ENCODE data around the gene CCL23. TPM values are rescaled to one million over a fixed set of nuclear protein-coding genes. Genes with fewer than 3 reads are reported as not detected.

CCL23 gene
- total RNA-seq, 1 donor from 2014 or later, result not detected

DNA sequence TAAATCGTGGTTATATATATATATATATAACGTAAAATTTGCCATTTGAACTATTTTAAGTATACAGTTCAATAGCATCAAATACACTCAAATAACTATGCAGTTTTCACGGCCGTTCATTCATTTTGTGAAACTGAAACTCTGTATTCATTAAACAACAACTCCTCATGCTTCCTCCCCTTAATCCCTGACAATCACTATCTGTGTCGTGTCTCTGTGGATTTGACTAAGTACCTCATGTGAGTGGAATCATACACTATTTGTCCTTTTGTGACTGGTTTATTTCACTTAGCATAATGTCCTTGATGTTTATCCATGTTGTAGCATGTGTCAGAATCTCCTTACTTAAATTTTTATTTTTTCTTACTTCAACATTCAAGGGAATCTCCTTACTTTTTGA, 2.8 kb downstream of the CCL23 start:
- no peak for FAIRE-seq
- no peak for DNase-seq (ENCODE audit: low read depth)
- Histone ChIP-seq H3K36me3 (ENCODE audit: control insufficient read depth, insufficient read depth, low read length) (no peaks in the 10 kb centered on the region), H3K27me3 (ENCODE audit: control insufficient read depth, insufficient read depth, low read length) (no peaks in the 10 kb centered on the region), H3K4me3 (ENCODE audit: low read depth, low read length) (no peak overlapping the region)
- TF ChIP-seq, protein P1, sequence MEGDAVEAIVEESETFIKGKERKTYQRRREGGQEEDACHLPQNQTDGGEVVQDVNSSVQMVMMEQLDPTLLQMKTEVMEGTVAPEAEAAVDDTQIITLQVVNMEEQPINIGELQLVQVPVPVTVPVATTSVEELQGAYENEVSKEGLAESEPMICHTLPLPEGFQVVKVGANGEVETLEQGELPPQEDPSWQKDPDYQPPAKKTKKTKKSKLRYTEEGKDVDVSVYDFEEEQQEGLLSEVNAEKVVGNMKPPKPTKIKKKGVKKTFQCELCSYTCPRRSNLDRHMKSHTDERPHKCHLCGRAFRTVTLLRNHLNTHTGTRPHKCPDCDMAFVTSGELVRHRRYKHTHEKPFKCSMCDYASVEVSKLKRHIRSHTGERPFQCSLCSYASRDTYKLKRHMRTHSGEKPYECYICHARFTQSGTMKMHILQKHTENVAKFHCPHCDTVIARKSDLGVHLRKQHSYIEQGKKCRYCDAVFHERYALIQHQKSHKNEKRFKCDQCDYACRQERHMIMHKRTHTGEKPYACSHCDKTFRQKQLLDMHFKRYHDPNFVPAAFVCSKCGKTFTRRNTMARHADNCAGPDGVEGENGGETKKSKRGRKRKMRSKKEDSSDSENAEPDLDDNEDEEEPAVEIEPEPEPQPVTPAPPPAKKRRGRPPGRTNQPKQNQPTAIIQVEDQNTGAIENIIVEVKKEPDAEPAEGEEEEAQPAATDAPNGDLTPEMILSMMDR (IDR thresholded peaks at IDR 0.05; ENCODE audit: insufficient read depth, low read length, severe bottlenecking), result no peak

DNA sequence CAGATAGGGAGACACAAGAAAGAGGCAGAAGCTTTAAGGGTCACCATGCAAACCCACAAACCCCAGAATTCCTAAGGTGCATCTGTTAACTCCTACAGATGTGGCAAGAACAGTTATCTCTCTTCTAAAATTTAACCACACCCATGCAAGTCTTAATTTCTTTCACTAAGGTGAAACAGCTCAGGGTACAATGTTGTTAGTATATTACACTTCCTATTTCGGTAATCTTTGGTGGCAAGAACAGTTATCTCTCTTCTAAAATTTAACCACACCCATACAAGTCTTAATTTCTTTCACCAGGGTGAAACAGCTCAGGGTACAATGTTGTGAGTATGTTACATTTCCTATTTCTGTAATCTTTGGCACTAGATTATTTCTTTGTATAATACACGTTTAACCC, 6.6 kb downstream of the CCL23 start:
- TF ChIP-seq, protein P1 (IDR thresholded peaks at IDR 0.05; ENCODE audit: insufficient read depth, low read length, severe bottlenecking), result no peak
- no peaks in the 10 kb centered on the region for H3K36me3 ChIP-seq (ENCODE audit: control insufficient read depth, insufficient read depth, low read length)
- no peak overlapping the region for H3K4me3 ChIP-seq (ENCODE audit: low read depth, low read length)
- DNase-seq (ENCODE audit: low read depth), result no peak
- H3K27me3 ChIP-seq (ENCODE audit: control insufficient read depth, insufficient read depth, low read length), result no peaks in the 10 kb centered on the region
- no peak for FAIRE-seq

DNA sequence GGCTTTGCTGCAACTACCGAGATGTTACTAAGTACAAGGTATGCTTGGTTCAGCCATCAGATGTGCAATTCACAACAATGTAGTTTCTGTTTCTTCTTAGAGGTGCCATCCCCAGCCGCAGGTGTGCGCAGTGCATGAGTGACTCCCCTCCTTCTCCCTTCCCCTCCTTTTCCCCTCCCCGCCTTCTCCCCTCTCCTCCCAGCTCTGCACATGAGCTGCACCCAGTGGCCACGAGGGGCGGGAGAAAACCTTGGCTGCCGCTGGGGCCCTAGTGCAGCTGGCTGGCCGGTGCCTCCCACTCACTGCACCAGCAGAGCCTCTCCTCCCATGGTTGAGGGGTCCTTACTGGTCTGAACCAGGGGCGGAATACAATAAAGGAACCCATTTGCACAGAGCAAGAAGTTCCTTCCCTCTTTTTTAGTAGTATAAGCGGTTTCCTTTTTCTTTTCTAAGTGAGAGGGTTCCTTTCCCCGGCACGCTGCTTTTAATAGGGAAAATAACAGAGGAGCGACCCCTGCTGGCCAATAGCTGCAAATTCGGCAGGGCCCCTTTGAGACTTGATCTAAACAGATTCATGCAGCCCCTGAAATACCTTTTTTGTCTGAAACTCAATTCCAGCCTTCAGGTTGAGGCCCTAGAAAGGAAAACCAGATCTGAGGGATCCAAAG, 8.6 kb downstream of the CCL23 start:
- no peak for FAIRE-seq

DNA sequence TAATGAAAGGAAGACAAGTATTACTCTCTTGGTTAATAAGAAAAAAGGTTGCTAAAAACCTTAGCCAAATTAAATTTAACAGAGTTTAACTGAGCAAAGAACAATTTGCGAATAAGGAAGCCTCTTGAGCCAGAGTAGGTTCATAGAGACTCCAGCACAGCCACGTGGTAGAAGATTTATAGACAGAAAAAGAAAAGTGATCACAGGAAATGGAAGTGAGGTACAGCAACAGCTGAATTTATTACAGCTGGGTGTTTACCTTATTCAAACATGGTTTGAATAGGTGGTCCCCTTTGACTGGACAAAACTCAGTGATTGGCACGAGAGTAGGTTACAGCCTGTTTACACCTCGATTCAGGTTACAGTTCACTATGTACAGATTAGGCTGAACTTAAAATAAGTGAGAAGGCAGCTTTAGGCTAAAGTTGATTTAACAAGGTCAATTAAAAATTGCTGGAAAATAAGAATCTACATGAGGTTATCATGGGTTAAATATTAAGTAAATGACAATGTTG, 13.1 kb downstream of the CCL23 start:
- TF ChIP-seq, protein P1 (IDR thresholded peaks at IDR 0.05; ENCODE audit: insufficient read depth, low read length, severe bottlenecking), result no peak
- FAIRE-seq (no peak), DNase-seq (ENCODE audit: low read depth) (no peak)
- H3K27me3 ChIP-seq (ENCODE audit: control insufficient read depth, insufficient read depth, low read length), result no peaks in the 10 kb centered on the region
- no peaks in the 10 kb centered on the region for H3K36me3 ChIP-seq (ENCODE audit: control insufficient read depth, insufficient read depth, low read length)
- no peak overlapping the region for H3K4me3 ChIP-seq (ENCODE audit: low read depth, low read length)

More for the DNA sequence above, 8.6 kb downstream of the CCL23 start:
- H3K36me3 ChIP-seq (ENCODE audit: control insufficient read depth, insufficient read depth, low read length), result no peaks in the 10 kb centered on the region
- H3K4me3 ChIP-seq (ENCODE audit: low read depth, low read length), result no peak overlapping the region
- TF ChIP-seq, protein P1 (IDR thresholded peaks at IDR 0.05; ENCODE audit: insufficient read depth, low read length, severe bottlenecking), result peak; percentile 49
- no peaks in the 10 kb centered on the region for H3K27me3 ChIP-seq (ENCODE audit: control insufficient read depth, insufficient read depth, low read length)
- DNase-seq (ENCODE audit: low read depth), result no peak

DNA sequence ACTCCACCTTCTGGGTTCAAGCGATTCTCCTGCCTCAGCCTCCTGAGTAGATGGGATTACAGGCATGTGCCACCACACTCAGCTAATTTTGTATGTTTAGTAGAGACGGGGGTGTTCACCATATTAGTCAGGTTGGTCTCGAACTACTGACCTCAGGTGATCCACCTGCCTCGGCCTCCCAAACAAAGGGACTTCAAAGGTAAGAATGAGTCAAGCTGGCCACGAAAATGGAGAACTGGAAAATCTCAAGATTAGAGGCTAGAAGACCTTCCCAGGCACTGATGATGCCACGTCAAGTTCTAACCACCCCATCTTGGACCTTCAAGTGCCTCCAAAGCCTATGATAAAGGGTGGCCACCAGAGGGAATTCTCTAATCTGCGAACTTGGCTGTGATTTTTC, 15.1 kb downstream of the CCL23 start:
- Histone ChIP-seq H3K36me3 (ENCODE audit: control insufficient read depth, insufficient read depth, low read length) (no peaks in the 10 kb centered on the region), H3K4me3 (ENCODE audit: low read depth, low read length) (no peak overlapping the region), H3K27me3 (ENCODE audit: control insufficient read depth, insufficient read depth, low read length) (no peaks in the 10 kb centered on the region)
- DNase-seq (ENCODE audit: low read depth), result no peak
- TF ChIP-seq, protein P1 (IDR thresholded peaks at IDR 0.05; ENCODE audit: insufficient read depth, low read length, severe bottlenecking), result no peak
- FAIRE-seq, result no peak
